Fibroblast of lung (primary cell): Measurements from ENCODE around the gene PCDHGA7.

Experiments used
- EZH2 ChIP-seq: IDR thresholded peaks from 2 replicates; pipeline ENCODE4 v1.5.1; 2012; ENCODE audit warnings: low read length, control low read depth, mild to moderate bottlenecking; ENCODE audit errors: missing control alignments
- TF ChIP-seq, protein P1 (sequence below), 2 donors: IDR thresholded peaks in 1 of 2; conservative IDR thresholded peaks in 1 of 2; 1 replicate in 1 of 2; 2 replicates in 1 of 2; pipeline ENCODE4 v1.5.1; 2011 to 2012; ENCODE audit warnings: low read length in 2 of 2, control low read depth in 1 of 2, inconsistent platforms in 1 of 2, low read depth in 1 of 2, mild to moderate bottlenecking in 1 of 2

DNA sequence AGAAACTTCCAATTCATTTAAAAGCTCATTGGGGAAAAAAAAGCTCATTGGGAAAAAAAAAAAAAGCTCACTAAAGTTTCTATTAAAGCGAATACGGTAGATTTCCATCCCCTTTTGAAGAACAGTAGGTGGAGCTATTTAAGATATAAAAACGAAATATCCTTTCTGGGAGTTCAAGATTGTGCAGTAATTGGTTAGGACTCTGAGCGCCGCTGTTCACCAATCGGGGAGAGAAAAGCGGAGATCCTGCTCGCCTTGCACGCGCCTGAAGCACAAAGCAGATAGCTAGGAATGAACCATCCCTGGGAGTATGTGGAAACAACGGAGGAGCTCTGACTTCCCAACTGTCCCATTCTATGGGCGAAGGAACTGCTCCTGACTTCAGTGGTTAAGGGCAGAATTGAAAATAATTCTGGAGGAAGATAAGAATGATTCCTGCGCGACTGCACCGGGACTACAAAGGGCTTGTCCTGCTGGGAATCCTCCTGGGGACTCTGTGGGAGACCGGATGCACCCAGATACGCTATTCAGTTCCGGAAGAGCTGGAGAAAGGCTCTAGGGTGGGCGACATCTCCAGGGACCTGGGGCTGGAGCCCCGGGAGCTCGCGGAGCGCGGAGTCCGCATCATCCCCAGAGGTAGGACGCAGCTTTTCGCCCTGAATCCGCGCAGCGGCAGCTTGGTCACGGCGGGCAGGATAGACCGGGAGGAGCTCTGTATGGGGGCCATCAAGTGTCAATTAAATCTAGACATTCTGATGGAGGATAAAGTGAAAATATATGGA lies 48.0 kb downstream of the PCDHGA7 start, which contains the start of gene PCDHGA12:
- TF ChIP-seq EZH2: no peak
- TF ChIP-seq, protein P1, sequence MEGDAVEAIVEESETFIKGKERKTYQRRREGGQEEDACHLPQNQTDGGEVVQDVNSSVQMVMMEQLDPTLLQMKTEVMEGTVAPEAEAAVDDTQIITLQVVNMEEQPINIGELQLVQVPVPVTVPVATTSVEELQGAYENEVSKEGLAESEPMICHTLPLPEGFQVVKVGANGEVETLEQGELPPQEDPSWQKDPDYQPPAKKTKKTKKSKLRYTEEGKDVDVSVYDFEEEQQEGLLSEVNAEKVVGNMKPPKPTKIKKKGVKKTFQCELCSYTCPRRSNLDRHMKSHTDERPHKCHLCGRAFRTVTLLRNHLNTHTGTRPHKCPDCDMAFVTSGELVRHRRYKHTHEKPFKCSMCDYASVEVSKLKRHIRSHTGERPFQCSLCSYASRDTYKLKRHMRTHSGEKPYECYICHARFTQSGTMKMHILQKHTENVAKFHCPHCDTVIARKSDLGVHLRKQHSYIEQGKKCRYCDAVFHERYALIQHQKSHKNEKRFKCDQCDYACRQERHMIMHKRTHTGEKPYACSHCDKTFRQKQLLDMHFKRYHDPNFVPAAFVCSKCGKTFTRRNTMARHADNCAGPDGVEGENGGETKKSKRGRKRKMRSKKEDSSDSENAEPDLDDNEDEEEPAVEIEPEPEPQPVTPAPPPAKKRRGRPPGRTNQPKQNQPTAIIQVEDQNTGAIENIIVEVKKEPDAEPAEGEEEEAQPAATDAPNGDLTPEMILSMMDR (conservative IDR thresholded peaks at IDR 0.05 in 1 of 2, IDR thresholded peaks at IDR 0.05 in 1 of 2; ENCODE audit: low read depth in 1 of 2, low read length in 2 of 2): peak; percentile 69 to 72
